ENCODE results near the gene PNPLA2.

PNPLA2 gene

DNA sequence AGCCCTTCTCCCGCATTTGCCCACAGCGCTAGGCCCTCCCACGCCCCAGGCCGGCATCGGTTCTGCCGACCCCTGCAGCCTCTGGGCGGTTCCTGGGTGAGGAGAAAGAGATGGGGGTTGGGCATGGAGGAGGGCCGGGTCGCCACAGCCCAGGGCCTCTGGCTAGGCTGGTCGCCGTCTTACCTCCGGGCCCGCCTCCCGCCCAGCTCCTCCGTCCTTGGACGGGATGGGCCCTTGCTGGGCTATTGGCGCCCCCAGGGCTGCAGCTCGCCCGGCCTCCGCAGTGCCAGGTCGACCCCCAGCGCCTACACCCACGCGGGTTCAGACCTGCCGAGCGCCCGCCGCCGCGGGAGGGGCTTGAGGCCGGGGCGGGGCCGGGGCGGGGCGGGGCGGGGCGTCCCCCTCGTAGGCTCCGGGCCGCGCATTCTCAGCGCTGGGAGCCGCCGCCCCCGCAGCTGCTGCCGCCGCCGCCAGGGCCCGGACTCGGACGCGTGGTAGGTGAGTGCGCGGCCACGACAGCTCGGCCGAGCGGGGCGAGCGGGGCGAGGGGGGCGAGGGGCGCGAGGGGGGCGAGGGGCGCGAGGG lies 13.9 kb downstream of the PNPLA2 start, which contains the start of gene CD151:
Gene CD151 (plus strand): TSS at position 424 of the 585 bp plus-strand sequence. CDS start 3,118 bp downstream, outside the sequence.
- DNase-seq: no peak

- DNase-seq: no peak
Observed at GRCh38 chr11:833114-833791, 14.5 kb downstream of the PNPLA2 start.

DNA sequence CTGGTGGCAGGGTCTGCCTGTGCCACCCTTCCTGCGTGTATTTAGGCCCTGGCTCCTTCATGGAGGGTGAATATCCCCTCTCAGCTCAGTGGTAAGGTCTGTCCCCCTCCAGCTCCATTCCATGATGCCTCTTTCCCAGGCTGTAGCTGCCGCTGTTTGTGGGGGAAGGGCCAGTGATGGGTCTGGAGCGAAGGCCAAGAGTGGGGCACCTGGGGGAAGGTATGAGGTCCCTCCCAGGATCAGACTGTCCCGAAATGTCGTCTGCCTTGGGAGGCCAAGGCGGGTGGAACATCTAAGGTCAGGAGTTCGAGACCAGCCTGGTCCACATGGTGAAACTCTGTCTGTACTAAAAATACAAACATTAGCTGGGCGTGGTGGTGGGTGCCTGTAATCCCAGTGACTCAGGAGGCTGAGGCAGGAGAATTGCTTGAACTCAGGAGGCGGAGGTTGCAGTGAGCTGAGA lies 15.2 kb downstream of the PNPLA2 start:
- no peak for DNase-seq

DNA sequence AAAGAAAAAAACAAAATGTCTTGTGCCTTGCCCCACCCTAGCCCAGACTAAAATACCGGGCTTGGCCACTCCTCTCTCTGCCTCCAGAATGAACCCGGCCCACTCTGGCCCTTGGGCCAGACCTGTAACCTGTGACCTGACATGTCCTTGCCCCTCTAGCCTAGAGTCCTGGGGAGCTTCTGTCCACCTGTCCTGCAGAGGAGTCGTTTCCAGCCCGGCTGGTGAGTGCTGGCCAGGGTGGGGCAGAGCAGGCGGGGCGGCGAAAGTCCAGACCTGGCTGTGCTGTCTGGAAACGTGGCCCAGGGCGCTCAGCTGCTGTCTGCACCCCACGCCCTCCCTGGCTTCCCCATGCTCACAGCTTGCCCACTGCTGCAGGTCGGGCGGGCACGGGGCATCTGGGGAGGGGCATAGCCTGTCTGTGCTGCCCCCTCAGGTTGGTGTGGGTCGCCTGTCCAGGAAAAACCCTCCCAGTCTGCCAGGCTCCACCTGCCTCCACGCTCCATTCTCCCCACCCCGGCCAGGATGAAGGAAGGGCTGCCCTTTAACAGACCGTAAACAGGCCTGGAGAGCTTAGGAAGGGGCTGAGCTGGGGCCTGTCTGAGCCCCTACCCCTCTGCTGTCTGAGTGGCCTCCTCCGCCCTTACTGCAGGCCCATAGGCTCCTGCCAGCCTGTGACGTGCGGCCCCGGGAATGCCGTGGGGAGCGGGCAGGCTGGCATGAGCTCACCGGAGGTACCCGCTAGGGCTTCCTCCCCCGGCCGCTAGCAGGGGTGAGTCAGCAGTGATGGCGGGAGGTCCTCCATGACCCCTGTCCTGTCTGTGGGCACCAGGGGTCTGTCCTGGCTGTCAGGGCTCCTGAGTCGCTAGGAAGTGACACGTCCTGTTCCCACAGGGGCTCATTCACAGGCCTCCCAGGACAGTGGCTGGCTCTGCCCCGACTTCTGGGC lies 15.9 kb downstream of the PNPLA2 start:
- DNase-seq: no peak

GRCh38 chr11:836274-836673 lies 17.6 kb downstream of the PNPLA2 start:
- no peak for DNase-seq

- no peak for DNase-seq
Observed at GRCh38 chr11:836700-837099, 18.0 kb downstream of the PNPLA2 start.

GRCh38 chr11:837189-837989 lies 18.7 kb downstream of the PNPLA2 start:
- no peak for DNase-seq

DNA sequence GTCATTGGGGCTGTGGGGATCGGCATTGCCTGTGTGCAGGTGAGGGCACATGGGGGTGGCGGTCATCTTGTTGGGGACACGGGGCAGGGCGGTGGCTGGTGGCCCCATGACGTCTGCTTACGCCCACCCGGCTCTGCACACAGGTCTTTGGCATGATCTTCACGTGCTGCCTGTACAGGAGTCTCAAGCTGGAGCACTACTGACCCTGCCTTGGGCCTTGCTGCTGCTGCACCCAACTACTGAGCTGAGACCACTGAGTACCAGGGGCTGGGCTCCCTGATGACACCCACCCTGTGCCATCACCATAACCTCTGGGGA lies 19.2 kb downstream of the PNPLA2 start:
- DNase-seq: no peak

DNA sequence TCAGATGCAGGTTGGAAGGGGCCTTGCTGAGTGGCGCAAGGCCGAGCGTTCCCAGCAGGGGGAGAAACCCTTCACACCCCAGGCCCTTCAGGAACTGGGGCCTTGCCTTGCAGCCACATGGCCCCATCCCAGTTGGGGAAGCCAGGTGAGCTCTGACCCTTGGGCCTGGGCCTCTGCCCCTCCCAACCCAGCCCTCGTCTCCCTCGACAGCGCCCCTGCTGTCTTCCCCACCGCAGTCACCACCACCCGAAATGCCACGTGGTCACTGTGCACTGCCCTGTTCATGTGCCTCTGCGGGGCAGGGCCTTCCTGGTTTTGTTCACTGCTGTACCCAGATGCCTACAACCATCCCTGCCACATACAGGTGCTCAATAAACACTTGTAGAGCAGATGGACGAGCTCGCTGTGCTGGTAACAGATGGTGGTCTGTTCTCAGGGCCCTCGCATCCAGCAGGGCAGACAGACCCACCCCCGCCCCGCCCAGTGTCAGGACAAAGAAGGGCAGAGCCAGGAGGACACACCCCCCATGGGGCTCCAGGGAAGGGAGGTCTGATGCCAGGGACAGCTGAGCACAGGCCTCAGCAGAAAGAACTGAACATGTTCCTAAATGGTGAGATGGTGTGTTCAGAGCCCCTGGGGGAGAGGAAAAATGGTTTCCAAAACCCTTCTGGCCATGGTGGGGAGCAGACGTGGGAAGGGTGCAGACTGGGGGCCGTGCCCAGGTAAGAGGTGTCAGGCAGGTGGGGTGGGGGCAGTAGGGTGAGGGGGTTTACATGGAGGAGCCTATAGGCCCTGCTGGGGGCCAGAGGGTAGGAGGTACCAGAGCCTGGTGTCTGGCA lies 19.9 kb downstream of the PNPLA2 start:
- DNase-seq: no peak

GRCh38 chr11:839280-839623 lies 20.5 kb downstream of the PNPLA2 start:
- no peak for DNase-seq

GRCh38 chr11:839875-840617 lies 21.3 kb downstream of the PNPLA2 start:
- no peak for DNase-seq

- DNase-seq: no peak
Observed at GRCh38 chr11:841981-842369, 23.3 kb downstream of the PNPLA2 start.

GRCh38 chr11:842370-843002 lies 23.8 kb downstream of the PNPLA2 start, which contains the start of the genes POLR2L and TSPAN4:
Gene POLR2L (minus strand): TSS chr11:842529. CDS start chr11:842508, 21 bp downstream.
Gene TSPAN4 (plus strand): TSS chr11:842852. CDS start chr11:850305, 7,453 bp downstream.
- DNase-seq: no peak

DNA sequence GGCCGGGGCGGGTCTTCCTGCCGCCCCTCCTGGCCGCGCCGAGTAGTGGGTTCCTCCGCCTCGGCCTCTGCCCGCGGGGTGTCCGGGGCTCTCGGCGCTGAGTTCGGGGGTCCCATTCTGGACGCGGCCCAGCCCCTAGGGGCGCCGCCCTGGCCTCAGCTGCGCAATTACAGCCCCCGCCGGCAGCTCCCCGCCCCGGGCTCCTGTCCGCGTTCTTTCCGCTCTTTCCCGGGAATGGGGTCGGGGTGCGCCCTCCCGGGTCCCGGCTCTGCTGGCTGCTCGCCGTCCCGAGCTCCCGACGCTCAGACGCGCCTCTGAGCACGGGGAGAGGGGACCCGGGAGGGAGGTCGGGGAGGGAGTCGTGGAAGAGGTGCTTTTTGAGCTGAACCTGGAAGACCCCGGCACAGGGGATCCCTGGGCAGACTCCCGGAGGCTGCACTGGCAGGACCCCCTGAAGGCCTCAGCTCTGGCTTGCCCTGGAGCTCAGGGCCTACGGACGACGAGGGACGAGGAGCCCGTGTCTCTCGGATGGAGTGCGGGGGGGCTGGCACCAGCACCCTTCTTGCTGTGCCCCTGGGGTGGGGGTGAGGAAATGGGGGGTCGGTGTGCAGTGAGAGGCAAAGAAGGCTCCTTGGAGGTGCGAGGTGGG lies 24.5 kb downstream of the PNPLA2 start:
- DNase-seq: no peak

GRCh38 chr11:843818-844692 lies 25.3 kb downstream of the PNPLA2 start:
- DNase-seq: no peak

GRCh38 chr11:844693-845644 lies 26.3 kb downstream of the PNPLA2 start:
- no peak for DNase-seq

GRCh38 chr11:845872-846495 lies 27.3 kb downstream of the PNPLA2 start:
- DNase-seq: no peak

Measured in SHP77 treated with DMSO at 0.1 percent for 48 hours (cell line).